ENCODE data around the gene RITA1. TPM values are rescaled to one million over a fixed set of nuclear protein-coding genes. Genes with fewer than 3 reads are reported as not detected.

The RITA1 gene
- total RNA-seq, 6 experiments from 2014 or later = 11.1 to 33.0 (median 22.3) TPM

GRCh38 chr12:113184098-113184899 lies 1.2 kb upstream of the RITA1 start:
- intact Hi-C loops (cut with DNase I) = no loop called here
- ATAC-seq = peak; percentile 31 to 48 (median 42)
- peak in 1 of 3 donors; percentile 67 for DNase-seq
- H3K4me3 ChIP-seq = peak overlapping the region; percentile 91 to 98 (median 97)
- H3K9me3 ChIP-seq = no peaks in the 10 kb centered on the region
- no peak for TF ChIP-seq POLR2A (IDR thresholded peaks at IDR 0.05)
- no peak for TF ChIP-seq CTCF (IDR thresholded peaks at IDR 0.05)
- peaks cover 0 to 30% (median 8%) of the 10 kb centered on the region in 4 donors for H3K4me1 ChIP-seq
- peak overlapping the region in 2 of 3 donors; percentile 93 to 97 for H3K27ac ChIP-seq
- peaks cover 0 to 15% (median 9%) of the 10 kb centered on the region in 4 donors for H3K36me3 ChIP-seq
- 23% methylated on average over 23 of the region's 26 CpGs for WGBS (ENCODE audit: insufficient coverage, low coverage, low lambda C conversion rate, missing lambda C conversion rate)
- no peaks in the 10 kb centered on the region for H3K27me3 ChIP-seq

GRCh38 chr12:113184900-113185179 lies 681 bp upstream of the RITA1 start:
- DNase-seq (peak; percentile 89 to 93 (median 92)), ATAC-seq (peak; percentile 79 to 88 (median 84))
- H3K9me3 ChIP-seq = no peaks in the 10 kb centered on the region
- WGBS (ENCODE audit: insufficient coverage, low coverage, low lambda C conversion rate, missing lambda C conversion rate) = 0% methylated on average over 3 of the region's 20 CpGs
- peaks cover 0 to 9% (median 5%) of the 10 kb centered on the region in 4 donors for H3K36me3 ChIP-seq
- H3K4me1 ChIP-seq = peaks cover 0 to 35% (median 8%) of the 10 kb centered on the region in 4 donors
- no peak for TF ChIP-seq CTCF (IDR thresholded peaks at IDR 0.05)
- TF ChIP-seq POLR2A (IDR thresholded peaks at IDR 0.05) = no peak
- H3K27ac ChIP-seq = peak overlapping the region; percentile 93 to 98 (median 97)
- intact Hi-C loops (cut with DNase I) = no loop called here
- H3K27me3 ChIP-seq = no peaks in the 10 kb centered on the region
- peak overlapping the region; percentile 91 to 98 (median 97) for H3K4me3 ChIP-seq

GRCh38 chr12:113186033-113186365 lies 478 bp downstream of the RITA1 start:
- Histone ChIP-seq H3K9me3 (no peaks in the 10 kb centered on the region), H3K4me1 (peaks cover 0 to 35% (median 8%) of the 10 kb centered on the region in 4 donors), H3K36me3 (peaks cover 0 to 10% (median 0%) of the 10 kb centered on the region in 4 donors), H3K4me3 (peak overlapping the region; percentile 91 to 98 (median 97)), H3K27me3 (no peaks in the 10 kb centered on the region), H3K27ac (peak overlapping the region; percentile 93 to 98 (median 97))
- TF ChIP-seq POLR2A (IDR thresholded peaks at IDR 0.05) (no peak), CTCF (IDR thresholded peaks at IDR 0.05) (no peak)
- DNase-seq (no peak), ATAC-seq (peak; percentile 1 to 4 (median 1))
- 3% methylated on average over 5 of the region's 11 CpGs for WGBS (ENCODE audit: insufficient coverage, low coverage, low lambda C conversion rate, missing lambda C conversion rate)
- intact Hi-C loops (cut with DNase I) = no loop called here

- DNase-seq = peak; percentile 57 to 85 (median 82)
- peak overlapping the region; percentile 8 to 98 (median 97) for H3K27ac ChIP-seq
- intact Hi-C loops (cut with DNase I) = no loop called here
- H3K4me1 ChIP-seq = peaks cover 0 to 35% (median 8%) of the 10 kb centered on the region in 4 donors
- no peaks in the 10 kb centered on the region for H3K9me3 ChIP-seq
- TF ChIP-seq POLR2A (IDR thresholded peaks at IDR 0.05) = no peak
- no peak for TF ChIP-seq CTCF (IDR thresholded peaks at IDR 0.05)
- WGBS (ENCODE audit: insufficient coverage, low coverage, low lambda C conversion rate, missing lambda C conversion rate) = 63% methylated on average over 3 of the region's 16 CpGs
- H3K27me3 ChIP-seq = no peaks in the 10 kb centered on the region
- H3K36me3 ChIP-seq = peaks cover 0 to 18% (median 3%) of the 10 kb centered on the region in 4 donors
- H3K4me3 ChIP-seq = peak overlapping the region; percentile 91 to 98 (median 97)
- ATAC-seq = peak; percentile 15 to 33 (median 32)
These were observed 1.3 kb downstream of the RITA1 start for GRCh38 chr12:113186666-113187325.

All from right lobe of liver (tissue), 6 donors.